Measurements from ENCODE around the gene CXCL14. TPM values are rescaled to one million over a fixed set of nuclear protein-coding genes. Genes with fewer than 3 reads are reported as not detected.

The CXCL14 gene
- total RNA-seq, 2 donors from 2014 or later = 17.9 to 49.4 TPM

- Histone ChIP-seq H3K27ac (no peak overlapping the region), H3K36me3 (replicated peaks in 1 of 2; ENCODE audit: insufficient read depth in 1 of 2, low read depth in 2 of 2) (no peaks in the 10 kb centered on the region), H3K9me3 (no peaks in the 10 kb centered on the region), H3K27me3 (no peaks in the 10 kb centered on the region), H3K4me1 (no peaks in the 10 kb centered on the region), H3K4me3 (no peak overlapping the region)
- DNase-seq (peak in 1 of 4 donors; percentile 10), ATAC-seq (no peak)
- no peak for TF ChIP-seq POLR2A (IDR thresholded peaks at IDR 0.05)
- intact Hi-C loops (cut with DNase I) = no loop called here
- WGBS, 2 donors = 62 to 65% methylated on average over 4 of the region's 4 CpGs
These were observed 30.1 kb upstream of the CXCL14 start for GRCh38 chr5:135608761-135609443.

GRCh38 chr5:135608361-135608760 lies 29.6 kb upstream of the CXCL14 start:
- intact Hi-C loops (cut with DNase I) = no loop called here
- DNase-seq (no peak), ATAC-seq (no peak)
- H3K36me3 ChIP-seq (replicated peaks in 1 of 2; ENCODE audit: insufficient read depth in 1 of 2, low read depth in 2 of 2) = no peaks in the 10 kb centered on the region
- H3K4me1 ChIP-seq = no peaks in the 10 kb centered on the region
- no peak overlapping the region for H3K27ac ChIP-seq
- no peak for TF ChIP-seq POLR2A (IDR thresholded peaks at IDR 0.05)
- TF ChIP-seq CTCF (IDR thresholded peaks at IDR 0.05) = no peak
- WGBS, 2 donors = 76 to 90% methylated on average over 1 to 4 of the region's 4 CpGs
- H3K9me3 ChIP-seq = no peaks in the 10 kb centered on the region
- H3K4me3 ChIP-seq = no peak overlapping the region
- H3K27me3 ChIP-seq = no peaks in the 10 kb centered on the region

- H3K36me3 ChIP-seq (replicated peaks in 1 of 2; ENCODE audit: insufficient read depth in 1 of 2, low read depth in 2 of 2) = no peaks in the 10 kb centered on the region
- H3K9me3 ChIP-seq = no peaks in the 10 kb centered on the region
- H3K27me3 ChIP-seq = no peaks in the 10 kb centered on the region
- DNase-seq (no peak), ATAC-seq (no peak)
- 74 to 76% methylated on average over 2 of the region's 2 CpGs for whole genome bisulfite sequencing, 2 donors
- no peaks in the 10 kb centered on the region for H3K4me1 ChIP-seq
- TF ChIP-seq POLR2A (IDR thresholded peaks at IDR 0.05) = no peak
- TF ChIP-seq CTCF (IDR thresholded peaks at IDR 0.05) = no peak
- no peak overlapping the region for H3K4me3 ChIP-seq
- H3K27ac ChIP-seq = no peak overlapping the region
- intact Hi-C loops (cut with DNase I) = no loop called here
These were observed 27.6 kb upstream of the CXCL14 start for GRCh38 chr5:135606431-135606830.

GRCh38 chr5:135605221-135605620 lies 26.4 kb upstream of the CXCL14 start:
- H3K9me3 ChIP-seq = no peaks in the 10 kb centered on the region
- H3K27me3 ChIP-seq = no peaks in the 10 kb centered on the region
- no peaks in the 10 kb centered on the region for H3K36me3 ChIP-seq (replicated peaks in 1 of 2; ENCODE audit: insufficient read depth in 1 of 2, low read depth in 2 of 2)
- intact Hi-C loops (cut with DNase I) = no loop called here
- DNase-seq (no peak), ATAC-seq (no peak)
- no peak overlapping the region for H3K27ac ChIP-seq
- TF ChIP-seq CTCF (IDR thresholded peaks at IDR 0.05) = no peak
- TF ChIP-seq POLR2A (IDR thresholded peaks at IDR 0.05) = no peak
- no peak overlapping the region for H3K4me3 ChIP-seq
- WGBS, 2 donors = 54 to 75% methylated on average over 2 of the region's 2 CpGs
- H3K4me1 ChIP-seq = no peaks in the 10 kb centered on the region

GRCh38 chr5:135604056-135604455 lies 25.3 kb upstream of the CXCL14 start:
- no peak for TF ChIP-seq POLR2A (IDR thresholded peaks at IDR 0.05)
- no peak for TF ChIP-seq CTCF (IDR thresholded peaks at IDR 0.05)
- ATAC-seq (no peak), DNase-seq (no peak)
- 50 to 56% methylated on average over 7 of the region's 7 CpGs for WGBS, 2 donors
- Histone ChIP-seq H3K27me3 (no peaks in the 10 kb centered on the region), H3K36me3 (replicated peaks in 1 of 2; ENCODE audit: insufficient read depth in 1 of 2, low read depth in 2 of 2) (no peaks in the 10 kb centered on the region), H3K4me3 (no peak overlapping the region), H3K9me3 (no peaks in the 10 kb centered on the region), H3K4me1 (no peaks in the 10 kb centered on the region), H3K27ac (no peak overlapping the region)
- intact Hi-C loops (cut with DNase I) = no loop called here
